GM19035 (cell line): ENCODE data around the gene KDM4C.
"Not testable (repeated sequence)": the region's sequence is repeated elsewhere in the genome, so short reads cannot be mapped to it uniquely, and the experiment has no call there.

Experiments
- ATAC-seq: cut with Tn5 transposase; IDR thresholded peaks from one replicate; pipeline ENCODE4 v1.9.1; 2021; ENCODE audit not compliant: unreplicated experiment

Gene KDM4C

DNA sequence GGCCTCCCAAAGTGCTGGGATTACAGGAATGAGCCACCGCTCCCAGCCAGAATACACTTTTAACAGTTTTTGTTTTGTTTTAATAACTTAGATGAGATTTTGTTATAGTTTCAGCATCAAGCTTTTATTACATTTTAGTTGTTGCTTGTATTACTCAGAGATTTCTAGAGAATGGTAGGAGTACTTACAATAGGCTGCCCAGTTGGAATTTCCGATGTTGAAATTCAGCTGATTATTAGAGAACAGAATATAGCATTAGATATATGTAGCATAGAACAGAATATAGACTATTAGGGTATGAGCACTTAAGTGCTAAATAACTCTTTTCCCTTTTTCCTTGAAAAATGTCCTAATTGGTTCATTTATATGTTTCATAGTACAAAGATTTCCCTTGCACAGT lies 6.2 kb downstream of the KDM4C start:
- ATAC-seq: no peak

DNA sequence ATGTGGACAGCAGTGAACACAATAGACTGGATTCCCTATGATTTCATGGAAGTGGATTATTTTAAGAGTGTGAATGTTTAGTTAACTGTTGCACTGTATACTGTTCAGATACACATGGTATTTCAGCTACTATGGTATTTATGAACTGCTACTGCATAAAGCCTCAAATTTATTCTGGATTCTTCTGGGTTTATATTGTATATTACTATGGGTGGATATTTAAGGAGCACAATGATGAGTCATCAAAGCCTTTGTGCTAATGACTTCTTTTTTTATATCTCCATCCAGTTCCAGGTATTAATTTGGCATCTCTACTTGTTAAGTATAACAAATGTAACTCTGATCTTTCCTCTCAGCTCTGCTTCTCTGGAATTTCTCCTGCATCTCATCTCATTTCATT lies 6.8 kb downstream of the KDM4C start:
- ATAC-seq: no peak

DNA sequence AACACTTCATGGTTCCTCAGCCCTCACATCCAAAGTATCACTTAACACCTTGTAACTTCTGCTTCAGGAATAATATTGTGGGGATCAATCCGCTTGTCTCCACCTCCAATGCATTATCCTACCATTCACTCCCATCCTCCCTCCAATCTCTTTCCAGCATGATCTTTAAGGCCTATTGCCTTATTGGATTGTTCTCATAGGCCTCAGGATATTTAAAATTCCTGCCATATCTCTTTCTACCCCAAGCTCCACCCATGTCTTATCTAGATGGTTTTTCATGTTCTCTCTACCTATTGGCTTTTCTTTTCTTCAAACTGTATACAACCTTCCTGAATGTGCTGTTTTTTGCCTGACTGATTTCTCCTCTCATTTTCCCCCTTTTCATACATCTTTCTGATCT lies 7.2 kb downstream of the KDM4C start:
- no peak for ATAC-seq

DNA sequence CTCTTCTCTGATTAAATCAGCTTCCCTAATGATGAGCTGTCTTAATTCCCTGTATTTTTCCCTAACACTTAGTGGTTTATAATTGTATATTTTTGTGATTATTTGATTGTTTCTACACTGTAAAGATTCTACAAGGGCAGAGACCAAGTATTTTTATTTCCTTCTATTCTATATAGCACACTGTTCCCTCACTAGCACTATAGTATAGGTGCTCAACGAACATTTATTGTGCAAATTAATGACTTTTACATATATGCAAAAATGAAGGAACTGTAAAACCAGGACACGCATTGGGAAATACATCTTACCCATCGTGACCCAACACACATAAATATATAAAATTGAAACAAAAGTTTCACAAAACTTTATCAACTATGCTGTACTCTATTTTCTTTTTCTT lies 7.6 kb downstream of the KDM4C start:
- ATAC-seq: no peak

DNA sequence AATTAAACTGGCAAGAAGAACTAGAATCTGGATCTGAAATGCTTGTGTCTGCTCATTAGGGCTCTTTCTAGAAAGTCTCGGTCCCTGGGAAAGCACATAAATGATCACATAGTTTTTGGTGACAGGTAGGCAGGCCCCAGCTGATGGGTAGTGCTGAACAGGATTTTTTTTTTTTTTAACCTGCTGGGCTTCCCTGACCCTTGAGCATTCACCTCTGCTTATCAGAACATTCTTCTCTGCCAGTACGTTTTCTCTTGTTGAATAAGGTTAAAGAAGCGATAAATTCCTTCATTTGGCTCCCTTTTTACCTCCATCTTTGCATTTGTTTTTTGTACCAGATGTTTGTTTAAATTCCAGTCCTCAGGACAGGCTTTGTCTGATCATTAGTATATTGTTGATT lies 8.8 kb downstream of the KDM4C start:
- no peak for ATAC-seq

DNA sequence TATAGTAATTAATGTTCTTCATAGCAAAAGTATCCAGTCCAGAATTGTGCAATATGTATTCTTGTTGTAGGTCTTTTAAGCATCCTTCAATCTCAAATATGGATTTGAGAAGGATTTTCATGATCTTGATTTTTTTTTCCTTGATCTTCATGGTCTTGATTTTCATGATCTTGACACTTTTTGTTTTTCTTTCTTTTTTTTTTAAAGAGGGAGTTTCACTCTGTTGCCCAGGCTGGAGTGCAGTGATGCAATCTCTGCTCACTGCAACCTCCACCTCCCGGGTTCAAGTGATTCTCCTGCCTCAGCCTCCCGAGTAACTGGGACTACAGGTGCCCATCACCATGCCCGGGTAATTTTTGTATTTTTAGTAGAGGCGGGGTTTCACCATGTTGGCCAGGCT lies 10.8 kb downstream of the KDM4C start:
- ATAC-seq: not testable (repeated sequence)

DNA sequence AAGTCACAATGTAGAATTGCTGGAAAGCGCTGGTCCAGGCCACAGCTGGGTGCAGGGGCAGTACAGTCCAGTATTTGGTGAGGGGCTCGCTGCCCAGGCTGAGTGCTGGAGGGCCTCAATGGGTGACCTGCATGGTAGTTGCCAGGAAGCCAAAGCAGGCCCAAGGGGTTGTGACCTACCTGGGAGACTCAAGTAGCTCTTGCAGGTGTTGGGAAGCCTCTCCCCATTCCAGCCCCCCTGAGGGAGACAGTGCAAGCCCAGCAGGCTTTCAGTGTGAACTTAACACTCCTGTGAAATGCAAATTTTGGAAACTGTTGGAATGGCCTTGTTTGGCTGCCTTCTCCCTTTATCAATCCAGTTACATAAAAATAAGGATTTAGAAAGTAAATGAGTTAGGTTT lies 13.9 kb downstream of the KDM4C start:
- ATAC-seq: no peak

DNA sequence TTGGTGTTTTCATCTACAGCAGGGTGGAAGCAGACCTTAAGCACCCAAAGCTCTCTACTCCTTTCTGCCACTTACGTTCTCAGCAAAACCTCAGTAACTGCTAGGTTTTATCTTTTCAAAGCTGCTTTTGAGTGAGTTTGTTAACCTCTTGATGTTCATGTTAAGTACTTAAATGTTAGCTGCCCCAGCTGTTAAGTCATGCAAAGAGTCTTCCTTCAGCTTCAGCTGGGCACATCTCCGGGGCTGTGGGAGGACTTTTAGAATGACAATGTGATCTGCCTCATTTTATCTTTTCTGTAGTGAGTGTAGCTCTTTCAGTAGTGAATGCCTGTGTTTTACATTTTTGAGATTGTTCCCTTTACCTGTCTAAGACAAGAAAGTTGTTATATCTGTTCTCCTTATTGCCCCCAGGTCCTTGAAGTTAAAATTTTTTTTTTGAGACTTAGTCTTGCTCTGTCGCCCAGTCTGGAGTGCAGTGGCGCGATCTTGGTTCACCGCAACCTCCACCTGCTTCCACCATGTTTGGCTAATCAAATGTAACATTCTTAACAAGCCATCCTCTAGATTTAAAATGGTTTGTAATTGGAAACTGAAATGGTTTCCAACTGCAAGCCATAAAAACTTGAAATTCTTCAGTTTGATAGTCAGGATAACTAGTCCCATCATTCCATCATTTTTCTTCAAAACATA lies 19.6 kb downstream of the KDM4C start:
- no peak for ATAC-seq

DNA sequence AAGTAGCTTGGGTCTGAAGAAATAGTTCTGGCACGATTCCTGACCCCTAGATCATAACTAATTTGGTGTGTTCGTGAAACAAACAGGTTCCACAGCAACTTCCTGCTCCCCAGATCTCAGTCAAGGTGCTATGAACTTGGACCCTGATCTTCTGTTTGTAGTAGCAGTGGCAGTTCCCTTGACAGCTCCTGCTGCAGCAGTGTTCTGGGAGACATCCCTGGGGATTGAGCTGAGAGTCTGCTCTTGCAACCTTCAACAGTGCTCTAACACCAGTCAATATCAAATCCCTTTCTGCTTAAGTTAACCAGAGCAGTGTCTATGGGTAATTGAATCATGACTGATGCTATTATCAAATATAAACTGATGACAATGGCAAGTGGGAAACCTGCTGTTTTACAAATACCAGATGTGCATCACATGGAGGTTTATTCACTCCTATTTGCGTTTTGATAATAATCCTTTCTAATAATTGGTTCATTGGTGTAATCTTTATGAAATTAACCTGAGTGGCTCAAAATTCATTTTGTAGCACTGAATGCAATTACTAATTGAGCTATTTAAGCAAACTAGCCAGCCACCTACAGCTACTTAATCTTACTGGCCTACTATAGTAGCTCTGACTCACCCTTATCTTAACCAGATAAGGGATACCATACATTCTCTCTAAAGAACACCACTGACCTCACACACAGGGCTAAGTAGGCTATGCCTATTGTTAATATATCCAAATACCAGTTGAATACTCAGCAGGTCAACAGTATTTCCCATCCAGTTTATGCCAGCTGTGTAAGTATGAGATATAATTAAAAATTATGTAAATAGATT lies 21.9 kb downstream of the KDM4C start:
- no peak for ATAC-seq

DNA sequence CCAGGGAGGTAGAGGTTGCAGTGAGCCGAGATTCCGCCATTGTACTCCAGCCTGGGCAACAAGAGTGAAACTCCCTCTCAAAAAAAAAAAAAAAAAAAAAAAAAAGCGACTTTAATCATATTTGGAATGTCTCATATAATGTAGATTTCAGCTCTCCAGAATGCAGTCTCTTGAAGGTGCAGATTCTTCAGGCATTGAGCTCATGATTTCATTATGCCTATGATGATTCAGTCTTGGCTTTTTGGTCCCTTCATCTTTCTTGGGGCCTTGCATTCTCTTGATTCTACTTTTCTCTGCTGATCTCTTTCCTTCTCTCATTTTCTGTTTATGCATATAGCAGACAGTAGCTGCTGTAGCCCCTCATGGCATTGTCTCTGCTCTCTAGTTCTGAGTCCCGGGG lies 22.9 kb downstream of the KDM4C start:
- ATAC-seq: no peak

DNA sequence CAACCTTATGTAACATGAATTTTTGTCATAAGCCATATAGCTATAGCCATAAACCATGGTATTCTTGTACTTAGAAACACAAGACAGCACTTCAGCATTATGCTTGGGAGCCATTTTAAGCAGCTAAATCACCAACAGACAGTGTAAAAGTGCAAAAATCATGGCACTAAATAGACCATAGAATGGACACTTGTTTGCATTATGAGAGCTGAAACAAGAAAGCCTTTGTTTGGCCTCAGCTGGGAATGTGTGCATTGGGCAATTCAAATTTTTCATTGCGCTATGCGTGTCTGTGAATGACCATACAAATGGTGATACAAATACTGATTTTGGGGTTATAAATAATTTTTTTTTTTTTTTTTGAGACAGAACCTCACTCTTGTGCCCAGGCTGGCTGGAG lies 23.7 kb downstream of the KDM4C start:
- no peak for ATAC-seq

DNA sequence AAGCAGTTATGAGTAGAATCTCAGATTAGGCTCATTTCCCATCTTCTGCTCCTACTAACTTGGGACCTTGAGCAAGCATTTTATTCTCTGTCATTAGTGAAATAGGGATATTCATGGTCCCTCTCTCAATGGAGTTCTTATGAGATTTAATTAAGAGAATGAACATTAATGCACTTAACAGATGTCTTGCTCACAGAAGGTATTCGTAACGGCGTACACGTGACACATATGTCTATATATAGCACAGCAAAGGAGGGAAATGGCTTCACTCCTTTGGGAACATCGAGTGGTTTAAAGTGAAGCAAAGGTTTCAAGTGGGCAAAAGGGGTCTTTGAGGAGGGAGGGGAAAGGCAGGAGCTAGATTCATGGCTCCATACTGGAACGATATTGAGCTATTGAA lies 24.6 kb downstream of the KDM4C start:
- ATAC-seq: no peak

DNA sequence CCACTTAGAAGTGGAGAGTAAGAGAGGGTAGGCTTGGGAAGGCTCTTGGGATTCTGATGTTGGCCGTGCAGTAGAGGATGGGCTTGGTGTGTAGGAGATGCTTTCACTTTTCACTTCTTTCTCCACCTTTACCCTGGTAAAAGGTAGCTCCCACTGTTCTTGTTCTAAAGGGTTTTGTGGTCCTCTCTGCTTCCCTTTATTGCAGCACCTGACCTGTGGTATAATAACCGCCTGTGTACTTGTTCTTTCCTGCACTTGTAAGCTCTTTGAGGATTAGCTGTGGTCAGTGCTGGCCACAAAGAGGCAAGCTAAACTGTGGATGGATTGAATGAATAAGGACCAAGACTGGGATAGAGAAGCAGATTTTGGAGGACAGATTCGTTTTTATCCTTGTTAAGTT lies 25.2 kb downstream of the KDM4C start:
- ATAC-seq: no peak

DNA sequence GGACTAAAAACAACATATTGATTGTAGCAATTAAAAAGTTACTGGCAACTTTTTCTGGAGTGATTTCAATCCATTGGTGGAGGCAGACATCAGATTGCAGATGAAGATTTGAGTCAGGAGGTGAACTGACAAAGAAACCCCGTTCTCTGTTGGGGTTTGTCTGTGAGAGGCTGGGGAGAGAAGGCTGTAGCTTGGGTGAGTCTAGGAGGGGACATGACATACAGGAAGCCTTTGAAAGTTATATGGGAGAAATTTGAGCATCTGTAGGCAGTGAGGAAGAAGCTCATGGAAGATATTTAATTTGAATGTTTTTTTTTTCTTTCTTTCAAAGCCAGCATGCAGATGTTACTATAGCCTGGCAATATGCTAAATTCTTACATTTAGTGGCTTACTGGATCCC lies 26.0 kb downstream of the KDM4C start:
- ATAC-seq: no peak

DNA sequence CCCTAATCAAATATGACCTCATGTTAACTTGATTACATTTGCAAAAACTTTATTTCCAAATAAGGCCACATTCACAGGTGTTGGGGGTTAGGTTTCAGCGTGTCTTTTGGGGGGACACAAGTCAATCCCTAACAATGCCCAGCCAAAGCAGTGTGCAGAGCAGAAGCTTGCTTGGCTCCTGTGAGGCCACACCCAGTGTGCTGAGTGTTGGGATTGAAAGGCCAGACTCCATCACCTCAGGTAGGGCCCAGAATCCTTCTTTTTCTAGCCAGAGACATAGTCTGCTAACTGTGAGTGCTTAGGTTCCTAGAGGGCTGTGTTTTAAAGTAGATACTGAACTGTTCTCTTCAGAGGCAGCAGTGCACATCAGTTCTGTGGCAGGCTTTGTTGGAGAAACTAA lies 27.9 kb downstream of the KDM4C start:
- no peak for ATAC-seq

DNA sequence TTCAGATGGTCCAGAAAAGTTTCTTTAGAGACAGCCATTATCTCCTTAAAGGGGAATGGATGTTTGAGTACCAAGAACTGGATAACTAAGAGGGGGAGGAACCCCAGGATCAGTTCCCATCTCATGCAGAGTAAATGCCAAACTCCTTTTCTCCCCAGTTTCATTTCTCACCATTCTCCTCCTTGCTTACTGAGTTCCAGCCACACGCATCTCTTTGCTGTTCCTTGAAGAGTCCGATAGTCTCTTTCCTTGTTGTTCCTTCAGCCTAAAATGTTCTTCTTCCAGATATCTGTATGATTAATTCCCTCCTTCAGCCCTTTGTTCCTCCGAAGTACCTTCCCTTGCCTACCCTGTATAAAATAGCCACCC lies 30.0 kb downstream of the KDM4C start:
- ATAC-seq: no peak

DNA sequence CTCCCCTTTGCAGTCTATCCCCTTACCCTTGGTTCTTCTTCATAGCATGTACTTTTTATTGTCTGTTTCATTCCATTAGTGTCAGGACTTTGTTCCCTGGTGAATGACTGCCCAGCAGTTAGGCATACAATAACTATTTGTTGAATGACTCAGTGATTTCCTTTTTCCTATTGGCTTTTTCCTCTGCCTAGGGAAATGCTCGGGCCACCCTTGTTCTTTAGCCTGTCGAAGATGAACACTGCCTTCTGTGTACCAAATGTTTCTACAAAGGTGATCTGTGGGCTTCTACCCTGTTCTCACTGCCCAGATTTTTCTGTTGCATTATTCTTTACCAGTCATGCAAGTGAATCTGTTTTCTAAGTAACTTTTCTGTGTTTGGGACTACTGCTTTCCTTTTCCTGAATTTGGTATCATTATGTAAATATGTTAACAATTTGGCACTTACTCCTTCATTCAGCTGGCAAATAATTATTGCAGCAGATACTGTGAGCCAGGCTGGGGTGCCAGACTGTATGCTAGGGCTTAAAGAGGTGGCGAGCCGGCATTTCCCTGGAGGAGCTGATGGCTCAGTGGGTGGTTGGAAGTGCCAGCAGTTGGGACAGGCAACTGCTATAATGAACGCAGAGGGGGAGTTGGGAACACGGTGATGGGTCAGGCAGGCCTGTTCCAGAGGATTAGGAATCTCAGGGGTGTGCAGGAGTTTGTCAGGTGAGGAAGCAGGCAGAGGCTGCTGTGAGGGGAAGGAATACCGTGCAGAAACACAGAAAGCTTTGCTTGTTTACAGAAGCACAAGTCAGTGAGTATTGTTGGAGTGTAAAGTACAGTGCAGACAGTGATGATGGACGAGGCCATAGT lies 30.6 kb downstream of the KDM4C start:
- no peak for ATAC-seq

DNA sequence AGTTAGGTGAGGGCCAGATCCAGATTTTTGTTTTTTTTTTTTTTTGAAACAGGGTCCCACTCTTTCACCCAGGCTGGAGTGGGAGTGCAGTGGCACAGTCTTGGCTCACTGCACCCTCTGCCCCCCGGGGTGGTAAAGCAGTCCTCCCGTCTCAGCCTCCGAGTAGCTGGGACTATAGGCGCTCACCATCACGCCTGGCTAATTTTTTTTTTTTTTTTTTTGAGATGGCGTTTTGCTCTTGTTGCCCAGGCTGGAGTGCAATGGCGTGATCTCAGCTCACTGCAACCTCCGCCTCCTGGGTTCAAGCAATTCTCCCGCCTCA lies 31.2 kb downstream of the KDM4C start:
- ATAC-seq: not testable (repeated sequence)

DNA sequence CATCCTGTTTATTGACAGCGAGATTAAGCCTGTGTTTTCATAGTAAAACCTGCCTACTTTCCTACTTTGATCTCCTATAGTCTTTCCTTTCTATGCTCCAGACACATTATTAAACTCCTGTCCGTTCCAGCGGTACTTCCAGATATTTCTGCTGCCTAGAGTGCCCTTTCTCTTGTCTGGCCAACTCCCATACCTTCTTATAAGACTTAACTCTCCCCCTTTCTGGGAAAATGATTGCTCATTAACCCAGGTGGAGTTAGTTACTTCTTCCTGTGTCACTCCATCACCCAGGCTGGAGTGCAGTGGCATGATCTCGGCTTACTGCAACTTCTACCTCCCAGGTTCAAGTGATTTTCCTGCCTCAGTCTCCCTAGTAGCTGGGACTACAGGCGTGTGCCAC lies 33.1 kb downstream of the KDM4C start:
- ATAC-seq: no peak

DNA sequence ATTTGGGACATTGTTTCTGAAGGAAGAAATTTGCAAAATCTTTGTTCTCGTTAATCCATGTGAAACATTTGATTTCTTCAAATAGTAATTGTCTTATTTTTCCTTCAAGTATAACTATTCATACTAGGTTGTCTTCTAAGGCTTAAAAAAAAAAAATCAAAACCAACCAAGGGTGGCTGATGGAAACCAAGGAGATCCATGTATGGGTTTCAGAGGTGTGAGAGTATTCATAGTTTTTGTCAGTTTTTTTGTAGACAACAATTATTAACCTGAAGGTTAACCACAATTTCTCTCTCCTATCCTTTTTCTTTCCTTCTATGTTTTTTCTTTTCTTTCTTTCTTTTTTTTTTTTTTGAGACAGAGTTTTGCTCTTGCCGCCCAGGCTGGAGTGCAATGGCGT lies 35.4 kb downstream of the KDM4C start:
- ATAC-seq: no peak

DNA sequence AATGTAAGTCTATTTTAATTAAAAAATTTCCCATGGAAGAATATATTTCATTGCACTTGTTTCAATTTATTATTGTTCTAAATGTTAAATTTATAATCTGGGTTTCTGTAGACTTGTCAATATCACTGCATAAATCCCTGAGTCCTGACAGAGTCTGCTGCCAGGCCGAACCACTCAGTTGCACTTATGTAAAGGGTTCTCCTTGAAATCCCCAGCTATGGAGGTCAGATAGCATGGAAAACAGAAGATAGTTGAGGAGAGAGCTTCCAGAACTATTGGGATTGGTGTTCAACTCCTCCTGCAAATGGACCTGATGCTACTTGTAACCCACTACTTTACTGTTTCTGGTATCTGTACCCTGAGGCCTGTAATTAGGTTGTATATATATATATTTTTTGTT lies 37.2 kb downstream of the KDM4C start:
- ATAC-seq: no peak

DNA sequence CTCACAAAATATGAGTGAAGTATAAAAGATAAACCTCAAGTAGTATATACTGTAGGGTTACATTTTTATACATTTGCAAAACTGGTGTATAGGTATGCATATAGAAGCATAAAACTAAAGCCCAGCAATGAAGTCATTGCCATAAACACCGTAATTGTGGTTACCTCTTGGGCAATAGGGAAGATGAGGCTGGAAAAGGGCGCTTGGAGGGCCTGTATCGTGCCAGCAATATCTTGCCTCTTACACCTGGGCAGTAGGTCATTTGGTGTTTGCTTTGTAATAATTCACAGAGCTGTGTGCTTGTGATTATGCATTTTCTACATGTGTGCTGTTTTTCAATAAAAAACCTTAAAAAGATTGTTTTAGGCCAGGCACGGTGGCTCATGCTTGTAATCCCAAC lies 45.2 kb downstream of the KDM4C start:
- no peak for ATAC-seq
